ENCODE measurements around the gene TMEM191C.
"Not testable (repeated sequence)": the region's sequence is repeated elsewhere in the genome, so short reads cannot be mapped to it uniquely, and the experiment has no call there.

The TMEM191C gene

DNA sequence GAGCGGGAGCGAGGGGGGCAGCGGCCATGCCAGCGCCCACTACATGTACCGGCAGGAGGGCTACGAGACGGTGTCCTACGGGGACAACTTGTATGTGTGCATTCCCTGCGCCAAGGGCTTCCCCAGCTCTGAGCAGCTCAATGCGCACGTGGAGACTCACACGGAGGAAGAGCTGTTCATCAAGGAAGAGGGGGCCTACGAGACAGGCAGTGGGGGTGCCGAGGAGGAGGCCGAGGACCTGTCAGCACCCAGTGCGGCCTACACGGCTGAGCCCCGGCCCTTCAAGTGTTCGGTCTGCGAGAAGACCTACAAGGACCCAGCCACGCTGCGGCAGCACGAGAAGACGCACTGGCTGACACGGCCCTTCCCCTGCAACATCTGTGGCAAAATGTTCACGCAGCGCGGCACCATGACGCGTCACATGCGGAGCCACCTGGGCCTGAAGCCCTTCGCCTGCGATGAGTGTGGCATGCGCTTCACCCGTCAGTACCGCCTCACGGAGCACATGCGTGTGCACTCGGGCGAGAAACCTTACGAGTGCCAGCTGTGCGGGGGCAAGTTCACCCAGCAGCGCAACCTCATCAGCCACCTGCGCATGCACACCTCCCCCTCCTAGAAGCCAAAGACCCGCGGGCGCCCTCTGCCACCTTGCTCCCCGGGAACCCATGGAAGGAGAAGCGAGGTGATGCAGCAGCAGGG, 20.9 kb upstream of the TMEM191C start:
- DNase-seq (ENCODE audit: low spot score) = no peak

DNA sequence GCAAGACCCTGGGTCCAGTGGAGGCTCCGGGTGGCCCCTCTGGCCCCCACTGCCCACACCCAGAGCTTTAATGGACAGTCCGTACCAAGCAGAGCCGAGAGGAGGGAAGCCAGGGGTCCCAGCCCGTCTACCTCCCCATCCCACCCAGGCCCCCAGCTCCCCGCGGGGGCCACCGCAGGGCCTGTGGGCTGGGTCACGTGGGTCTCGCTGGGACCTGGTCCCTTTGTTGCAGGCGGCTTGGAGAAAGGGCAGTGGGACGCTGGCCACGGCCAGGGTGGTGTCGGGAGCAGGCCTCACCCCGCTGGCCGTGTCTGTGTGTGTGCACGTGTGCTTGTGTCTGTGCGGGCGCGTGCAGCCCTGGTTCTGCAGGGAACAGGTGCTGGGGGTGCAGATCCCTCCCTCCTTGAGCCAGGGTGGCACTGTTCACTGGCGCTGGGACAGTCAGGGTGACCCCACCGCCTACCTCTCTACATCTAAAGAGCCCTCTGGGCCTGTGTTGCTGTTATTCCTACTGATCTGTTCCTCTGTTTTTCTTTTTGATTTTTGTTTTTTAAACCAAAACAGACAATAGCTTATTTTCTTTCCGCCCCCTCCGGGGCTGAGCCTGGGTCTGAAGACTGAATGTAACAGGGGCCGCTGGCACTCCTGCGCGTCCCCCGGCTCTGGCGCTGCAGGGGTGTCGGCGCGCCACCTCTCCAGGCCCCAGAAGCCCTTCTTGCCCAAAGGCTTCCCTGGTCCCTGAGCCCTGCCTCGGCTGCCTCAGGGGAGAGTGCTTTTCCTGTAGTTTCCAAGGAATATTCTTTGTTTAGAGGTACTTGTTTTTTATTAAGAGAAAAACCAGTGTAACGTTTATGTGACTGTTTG, 20.1 kb upstream of the TMEM191C start:
- DNase-seq (ENCODE audit: low spot score) = no peak

DNA sequence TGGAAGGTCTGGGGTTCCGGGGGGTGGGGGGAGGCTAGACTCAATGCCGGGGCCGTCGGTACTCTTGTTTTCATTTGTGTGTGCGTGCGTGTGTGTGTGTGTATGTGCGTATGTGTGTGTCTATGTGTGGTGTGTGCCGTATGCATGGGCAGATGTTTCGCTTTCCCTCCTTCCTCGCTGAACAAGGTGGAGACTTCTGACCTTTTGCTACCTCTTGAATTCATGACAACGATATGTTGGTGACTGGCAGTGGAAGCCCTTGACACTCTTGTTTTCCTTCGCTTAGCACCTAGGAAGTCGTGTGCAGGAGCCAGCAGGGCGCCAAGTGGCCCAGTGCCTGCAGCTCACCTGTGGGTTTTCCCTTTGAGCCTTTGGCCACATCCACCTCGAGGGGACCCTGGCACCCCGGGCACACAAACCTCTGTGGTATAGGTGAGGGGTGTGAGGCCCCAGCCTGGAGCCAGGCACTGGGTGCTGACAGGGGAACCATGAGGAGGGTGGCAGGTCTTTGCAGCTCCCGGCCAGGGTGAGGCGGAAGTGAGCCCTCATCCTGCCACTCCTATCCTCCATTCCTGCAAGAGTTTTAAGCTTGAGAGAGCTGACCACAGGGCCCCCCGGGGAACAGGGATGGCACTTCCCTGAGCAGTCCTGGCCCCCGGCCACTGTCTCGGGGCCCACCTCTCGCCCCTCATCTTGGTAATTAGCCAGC, 19.3 kb upstream of the TMEM191C start:
- no peak for DNase-seq (ENCODE audit: low spot score)

DNA sequence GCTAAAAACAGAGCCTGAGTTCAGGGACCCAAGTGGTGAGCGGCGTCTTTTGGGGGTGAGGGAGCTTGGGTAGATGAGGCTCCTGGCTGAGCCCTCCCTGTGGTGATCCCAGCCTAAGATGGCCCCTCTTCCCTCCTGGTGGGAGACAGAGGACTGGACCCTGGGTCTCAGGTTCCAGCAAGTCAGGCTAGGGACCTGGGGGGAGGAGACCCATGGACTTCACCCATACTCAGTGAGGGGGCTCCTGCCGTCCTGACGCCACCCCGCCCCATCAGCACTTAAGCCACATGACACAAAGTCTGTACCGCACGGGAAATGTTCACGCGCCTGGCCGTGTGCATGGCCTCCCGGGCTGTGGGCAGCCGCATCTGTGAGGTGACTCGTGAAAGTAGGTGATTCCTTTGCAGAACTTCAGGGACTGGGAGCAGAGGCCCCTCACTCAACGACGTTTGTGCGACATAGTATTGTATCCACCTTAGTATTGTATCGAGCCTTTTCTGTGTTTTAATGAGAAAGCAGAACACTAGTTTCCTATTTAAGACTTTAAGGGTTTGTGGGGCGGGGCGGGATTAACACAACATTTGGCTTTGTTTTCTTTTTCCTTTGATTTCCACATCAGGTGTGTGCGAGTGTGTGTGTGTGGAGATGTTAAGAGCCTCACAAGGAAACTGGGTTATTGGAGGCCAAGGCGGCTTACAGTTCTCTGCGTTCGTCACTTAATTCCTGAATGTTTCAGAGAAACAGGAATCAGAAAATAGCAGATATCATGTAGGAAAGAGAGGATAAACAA, 18.4 kb upstream of the TMEM191C start:
- no peak for DNase-seq (ENCODE audit: low spot score)

DNA sequence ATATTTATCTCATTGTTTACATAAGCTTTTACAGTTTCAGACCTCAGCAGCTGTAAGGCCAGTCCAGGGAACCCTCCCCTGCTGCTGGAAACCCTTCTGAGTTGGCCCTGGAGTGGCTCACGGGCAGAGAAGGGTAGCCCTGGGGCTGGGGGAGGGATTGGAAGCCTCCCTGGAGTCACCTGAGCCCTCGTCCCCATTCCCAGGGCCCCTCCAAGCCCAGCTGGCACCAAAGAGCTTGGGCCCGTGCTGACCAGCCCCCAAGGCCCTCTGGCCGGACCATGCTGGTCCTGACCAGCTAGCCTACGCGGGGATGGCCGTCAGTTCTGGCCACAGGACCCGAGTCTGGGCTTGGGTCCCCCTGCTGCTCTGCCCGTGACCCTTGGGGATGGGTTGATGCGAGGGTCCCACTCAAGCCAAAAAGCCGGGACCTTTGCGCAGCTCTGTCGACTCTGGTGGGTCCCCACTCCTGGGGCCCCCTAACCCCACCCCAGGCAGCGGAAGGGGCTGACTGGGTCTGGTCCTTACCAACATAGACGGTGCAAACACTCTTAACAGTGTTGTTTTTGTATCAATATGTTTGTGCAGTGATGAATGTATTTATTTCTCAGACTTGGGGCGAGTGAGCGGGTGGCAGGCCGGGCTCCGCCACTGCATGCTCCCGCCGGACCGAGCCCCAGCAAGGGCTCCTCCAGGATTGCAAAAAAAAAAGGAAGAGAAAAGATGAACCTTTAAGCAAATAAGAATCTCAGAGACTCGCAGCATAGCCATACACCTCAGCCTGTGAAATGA, 17.5 kb upstream of the TMEM191C start:
- no peak for DNase-seq (ENCODE audit: low spot score)

DNA sequence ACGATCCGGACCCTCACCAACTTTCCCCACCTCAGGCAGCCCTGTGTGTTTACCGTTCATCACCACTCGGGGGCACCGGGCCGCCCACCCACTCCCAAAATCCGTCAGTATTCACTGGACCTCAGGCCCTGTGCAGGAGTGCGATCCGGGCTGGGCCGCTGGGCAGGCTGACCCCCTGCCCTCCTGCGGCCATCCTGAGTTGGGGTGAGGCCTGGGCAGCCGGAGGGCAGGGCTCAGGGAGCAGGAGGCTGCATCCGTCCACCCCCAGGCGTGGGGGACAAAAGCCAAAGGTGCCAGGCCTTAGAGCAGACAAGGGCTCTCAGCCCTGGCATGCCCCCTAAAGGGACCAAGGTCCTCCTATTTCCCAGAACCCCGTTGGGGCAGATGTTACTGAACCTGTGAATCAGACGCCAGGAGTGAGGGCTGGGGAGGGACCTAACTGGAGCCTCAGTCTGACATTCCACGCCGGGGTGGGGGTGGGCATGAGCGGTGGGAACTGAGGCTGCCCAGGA, 16.8 kb upstream of the TMEM191C start:
- DNase-seq (ENCODE audit: low spot score) = no peak

DNA sequence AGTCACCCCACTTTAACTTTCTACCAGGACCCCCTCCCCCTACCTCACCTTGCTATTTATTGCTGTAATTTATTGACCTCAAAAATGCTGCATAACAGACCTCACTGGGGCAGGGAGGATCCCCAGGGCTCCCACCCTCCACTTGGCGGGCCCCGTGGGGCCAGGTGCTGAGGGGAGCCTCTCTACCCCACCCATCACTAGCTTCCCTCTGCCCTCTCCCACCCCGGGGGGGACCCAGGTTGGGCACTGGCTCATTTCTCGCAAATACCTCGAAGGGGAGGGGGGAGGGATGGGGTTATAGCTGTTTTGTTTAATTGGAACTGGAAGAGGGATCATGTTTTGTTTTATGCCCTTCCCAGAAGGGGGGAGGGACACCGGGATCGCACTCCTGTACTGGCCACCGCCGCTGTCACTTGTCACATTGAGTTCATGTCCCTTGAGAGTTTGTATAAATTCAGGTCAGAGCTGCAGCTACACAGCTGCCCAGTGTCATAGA, 16.3 kb upstream of the TMEM191C start:
- no peak for DNase-seq (ENCODE audit: low spot score)

DNA sequence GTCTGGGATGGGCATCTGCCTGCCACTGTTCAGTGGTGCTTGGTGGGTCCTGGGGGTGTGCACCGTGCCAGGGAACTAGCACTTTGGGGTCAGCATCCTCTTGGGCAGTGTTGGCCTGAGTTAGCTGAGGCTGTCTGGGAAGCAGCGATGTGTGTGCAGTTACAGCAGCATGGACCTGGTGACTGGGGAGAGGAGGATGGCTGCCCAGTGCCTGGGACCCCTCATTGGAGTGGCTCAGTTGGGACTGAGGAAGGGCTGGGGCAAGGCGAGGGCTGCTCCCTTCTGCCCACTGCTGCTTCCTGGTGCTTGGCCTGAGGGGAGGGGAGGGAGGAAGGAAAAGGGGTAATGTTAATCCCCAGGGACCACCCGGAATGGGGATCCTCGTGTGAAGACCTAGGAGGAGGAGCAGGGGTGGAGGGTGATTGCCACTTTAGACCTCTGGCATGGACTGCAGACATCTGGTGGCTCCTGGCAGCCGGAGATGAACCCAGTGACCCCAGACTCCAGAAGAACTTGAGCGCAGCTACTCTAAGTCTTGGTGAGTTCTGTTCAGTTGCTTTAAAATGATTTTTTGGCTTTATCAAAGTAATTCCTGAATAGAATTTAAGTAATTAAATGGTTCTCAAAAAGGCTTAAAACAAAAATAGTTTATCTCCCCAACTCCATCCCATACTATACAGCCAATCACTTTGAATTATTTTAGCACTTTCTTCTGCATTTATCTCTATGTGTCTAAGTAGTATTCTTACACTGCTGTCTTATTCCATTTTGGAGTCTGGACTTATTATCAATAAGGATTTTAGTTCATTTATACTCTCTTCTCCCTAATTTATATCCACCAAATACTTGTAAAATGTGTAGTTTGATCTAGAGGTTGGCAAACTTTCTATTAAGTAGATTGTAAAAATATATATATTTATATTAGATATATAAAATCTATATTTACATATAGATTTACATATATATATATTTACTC, 15.4 kb upstream of the TMEM191C start:
- DNase-seq (ENCODE audit: low spot score) = no peak

DNA sequence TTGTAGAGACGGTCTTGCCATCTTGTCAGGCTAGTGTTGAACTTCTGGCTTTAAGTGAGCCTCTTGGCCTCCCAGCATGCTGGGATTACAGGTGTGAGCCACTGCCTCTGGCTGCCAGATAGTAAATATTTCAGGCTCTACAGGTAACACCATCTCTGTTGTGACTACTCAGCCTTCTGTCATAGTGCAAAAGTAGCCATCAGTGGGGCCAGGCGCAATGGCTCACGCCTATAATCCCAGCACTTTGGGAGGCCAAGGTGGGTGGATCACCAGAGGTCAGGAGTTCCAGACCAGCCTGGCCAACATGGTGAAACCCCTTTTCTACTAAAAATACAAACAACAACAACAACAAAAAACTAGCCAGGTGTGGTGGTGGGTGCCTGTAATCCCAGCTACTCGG, 14.5 kb upstream of the TMEM191C start:
- DNase-seq (ENCODE audit: low spot score) = not testable (repeated sequence)

DNA sequence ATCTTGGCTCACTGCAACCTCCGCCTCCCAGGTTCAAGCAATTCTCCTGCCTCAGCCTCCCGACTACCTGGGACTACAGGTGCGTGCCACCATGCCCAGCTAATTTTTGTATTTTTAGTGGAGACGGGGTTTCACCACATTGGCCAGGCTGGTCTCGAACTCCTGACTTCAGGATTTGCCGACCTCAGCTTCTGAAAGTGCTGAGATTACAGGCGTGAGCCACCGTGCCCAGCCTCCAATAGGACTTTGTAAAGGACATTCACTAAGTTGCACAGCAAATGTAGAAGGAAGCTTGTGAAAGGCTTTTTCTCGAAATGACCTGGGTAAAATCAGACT, 12.2 kb upstream of the TMEM191C start:
- not testable (repeated sequence) for DNase-seq (ENCODE audit: low spot score)

DNA sequence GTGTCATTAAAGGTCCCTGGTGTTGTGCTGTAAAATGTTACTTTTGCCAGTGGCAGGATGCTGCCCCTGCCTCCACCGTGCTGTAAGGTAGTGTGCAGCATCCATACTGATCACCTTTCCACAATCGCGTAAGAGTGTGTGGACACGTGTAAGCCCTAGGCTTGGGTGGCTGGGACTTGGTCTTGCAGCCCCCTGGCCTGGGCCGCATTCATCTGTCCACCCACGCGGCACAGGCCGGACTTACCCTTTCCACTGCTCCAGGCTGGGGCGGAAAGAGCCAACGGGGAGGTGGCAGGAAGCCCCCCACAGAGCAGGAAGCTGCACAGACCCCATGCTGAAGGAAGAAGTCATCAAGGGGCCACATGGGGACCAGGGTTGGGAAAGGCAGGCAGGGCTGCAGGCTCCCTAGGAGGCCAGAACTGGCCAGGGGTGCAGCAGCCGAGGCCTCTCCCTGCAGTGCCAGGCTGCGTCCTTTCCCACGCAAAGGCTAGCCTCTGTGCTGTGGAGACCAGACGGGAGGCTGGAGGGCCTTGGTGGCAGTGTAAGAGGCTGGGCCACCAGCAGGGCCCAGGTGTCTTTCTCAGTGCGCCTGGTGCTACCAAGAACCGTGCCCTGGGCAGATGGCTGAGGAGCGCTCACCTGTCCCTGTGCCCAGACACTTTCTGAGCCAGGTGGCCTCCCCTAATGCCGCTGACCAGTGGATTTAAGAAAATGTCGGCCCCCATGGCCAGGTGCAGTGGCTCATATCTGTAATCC, 11.7 kb upstream of the TMEM191C start:
- DNase-seq (ENCODE audit: low spot score) = no peak

DNA sequence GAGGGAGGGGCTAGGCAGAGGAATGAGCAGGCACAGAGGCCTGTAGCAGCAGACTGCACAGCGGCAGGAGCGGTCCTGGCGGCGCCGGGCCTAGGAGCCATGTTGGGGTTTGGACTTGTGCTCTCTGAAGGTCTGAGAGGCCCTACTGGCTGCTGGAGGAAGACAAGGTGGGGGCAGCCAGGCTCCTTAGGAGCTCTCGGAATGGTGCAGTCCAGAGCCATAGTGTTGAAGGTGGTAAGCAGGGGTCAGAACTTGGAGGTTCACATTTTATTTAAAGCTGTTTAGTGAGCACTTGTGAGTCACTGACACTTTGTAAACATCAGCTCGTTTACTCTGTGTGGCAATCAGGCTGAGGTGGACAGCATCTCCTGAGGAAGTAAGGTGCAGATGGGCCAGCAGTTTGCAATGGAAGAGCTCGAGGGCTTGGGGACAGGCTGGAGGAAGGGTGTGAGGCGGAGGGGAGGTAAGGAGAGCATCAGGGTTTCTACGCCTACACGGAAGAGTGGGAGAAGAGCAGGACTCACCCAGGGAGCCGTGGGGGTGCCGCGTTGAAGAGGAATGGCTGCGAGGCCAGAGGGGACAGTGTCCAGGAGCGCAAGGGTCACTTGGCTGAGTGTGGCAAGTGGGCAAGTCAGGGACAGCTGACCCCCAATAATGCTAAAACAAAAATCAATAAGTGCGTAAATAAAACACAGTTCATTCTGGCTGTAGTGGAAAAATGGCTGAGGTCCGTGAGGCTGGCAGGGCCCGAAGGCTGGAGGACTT, 10.0 kb upstream of the TMEM191C start:
- no peak for DNase-seq (ENCODE audit: low spot score)

DNA sequence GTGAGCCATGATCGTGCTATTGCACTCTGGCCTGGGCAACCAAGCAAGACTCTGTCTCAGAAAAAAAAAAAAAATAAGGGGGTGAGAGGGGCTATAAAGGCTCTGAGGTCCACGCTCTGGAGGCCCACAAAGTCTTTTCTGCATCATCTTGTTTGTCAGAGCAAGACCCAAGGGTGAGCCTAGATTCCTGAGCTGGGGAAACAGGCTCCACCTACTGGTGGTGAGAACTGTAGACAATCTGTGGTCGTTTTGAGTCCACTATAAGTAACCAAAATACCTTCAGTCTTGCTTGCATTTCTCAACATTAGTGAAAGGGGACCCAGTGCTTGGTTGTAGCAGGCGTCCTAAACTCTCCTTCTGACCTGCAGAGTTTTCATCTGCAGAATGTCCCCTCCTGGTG, 4.5 kb upstream of the TMEM191C start:
- DNase-seq (ENCODE audit: low spot score) = not testable (repeated sequence)

DNA sequence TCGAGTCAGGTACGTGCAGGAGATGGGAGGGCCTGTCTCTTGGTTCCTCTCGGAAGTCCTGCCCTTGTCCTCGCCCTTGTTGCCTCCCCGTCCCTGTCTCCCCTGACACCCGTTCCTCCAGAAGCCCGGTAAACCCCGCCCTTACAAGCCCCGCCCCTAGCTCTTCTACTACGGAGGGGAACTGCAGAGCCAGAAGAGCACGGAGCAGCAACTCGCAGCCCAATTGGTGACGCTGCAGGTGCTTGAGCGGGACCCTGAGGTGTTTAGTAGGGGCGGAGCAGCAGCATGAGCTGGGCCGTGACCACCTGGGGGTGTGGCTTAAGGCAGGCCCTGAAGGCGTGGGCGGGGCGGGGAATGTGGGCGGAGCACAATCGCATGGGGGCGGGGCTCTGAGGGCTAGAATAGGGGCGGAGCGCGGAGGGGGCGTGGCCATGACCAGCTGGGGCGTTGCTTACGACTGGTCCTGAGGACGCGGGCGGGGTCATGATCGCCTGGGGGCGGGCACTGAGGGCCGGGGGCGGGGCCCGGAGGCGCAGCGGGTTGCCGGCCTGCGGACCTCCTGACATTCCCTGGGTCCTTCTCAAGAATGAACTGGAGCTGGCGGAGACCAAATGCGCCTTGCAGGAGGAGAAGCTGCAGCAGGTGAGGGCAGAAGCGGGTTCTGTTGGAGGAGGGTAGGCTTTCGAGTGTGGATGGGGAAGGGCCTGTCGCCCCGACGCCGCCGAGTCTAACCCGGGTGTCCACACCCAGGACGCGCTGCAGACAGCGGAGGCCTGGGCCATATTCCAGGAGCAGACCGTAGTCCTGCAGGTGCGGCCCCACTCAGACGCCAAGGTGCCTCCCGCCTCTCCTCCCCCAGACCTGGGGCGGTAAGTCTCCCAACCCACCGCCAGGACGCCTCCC, 1.3 kb downstream of the TMEM191C start:
- DNase-seq (ENCODE audit: low spot score) = peak; percentile 91

DNA sequence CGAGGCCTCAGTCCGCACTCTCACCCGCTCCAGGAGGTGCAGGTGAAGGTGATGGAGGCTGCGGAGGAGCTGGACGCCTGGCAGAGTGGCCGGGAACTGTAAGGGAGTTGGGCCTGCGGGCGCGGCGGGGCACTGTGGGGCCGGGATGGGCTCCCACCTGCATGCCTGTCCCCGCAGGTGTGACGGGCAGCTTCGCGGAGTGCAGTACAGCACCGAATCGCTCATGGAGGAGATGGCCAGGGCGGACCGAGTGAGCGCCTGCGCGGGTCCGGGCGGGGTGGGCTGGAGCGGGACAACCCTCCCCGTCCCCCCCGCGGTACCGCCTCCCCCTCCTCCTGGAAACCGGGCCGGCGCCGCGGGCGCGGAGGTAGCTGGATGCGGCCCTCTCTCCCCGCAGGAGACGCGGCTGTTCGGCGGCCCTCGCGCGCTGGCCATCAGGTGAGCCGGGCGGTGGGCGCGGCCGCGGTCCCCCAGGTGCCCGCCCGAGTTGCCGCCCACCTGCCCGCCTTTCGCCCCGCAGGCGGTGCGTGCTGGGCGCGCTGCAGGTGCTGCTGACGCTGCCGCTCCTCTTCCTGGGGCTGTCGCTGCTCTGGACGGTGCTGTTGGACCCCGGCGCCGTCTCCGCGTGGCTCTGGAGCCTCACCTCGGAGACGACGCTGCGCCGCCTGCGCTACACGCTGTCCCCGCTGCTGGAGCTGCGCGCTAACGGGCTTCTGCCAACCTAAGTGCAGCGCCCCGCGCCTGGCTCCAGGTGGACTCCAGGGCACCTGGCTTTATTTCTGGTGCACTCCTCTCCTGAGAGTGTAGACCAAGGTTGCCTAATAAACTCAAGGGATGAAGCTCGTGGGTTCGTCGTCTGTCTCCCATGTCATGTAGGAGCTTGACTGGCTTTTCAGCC, 2.2 kb downstream of the TMEM191C start:
- not testable (repeated sequence) for DNase-seq (ENCODE audit: low spot score)

DNA sequence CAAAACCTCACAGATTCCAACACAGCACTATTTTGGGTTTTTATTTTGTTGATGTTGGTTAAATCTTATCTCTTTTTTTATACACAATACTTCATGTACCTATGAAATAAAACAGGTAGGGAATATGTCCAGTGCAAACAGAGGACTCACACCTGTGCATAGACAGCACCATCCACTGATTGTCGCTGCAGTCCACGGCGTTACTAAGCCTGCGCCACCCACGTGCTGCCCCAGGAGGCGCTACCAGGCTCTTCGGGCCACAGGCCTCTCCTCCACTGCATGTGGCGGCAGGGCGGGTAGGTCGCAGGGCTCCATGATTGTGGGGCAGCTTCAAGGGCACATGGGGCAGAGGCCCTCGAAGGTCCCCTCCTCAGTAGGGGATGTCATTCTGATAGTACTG, 5.8 kb downstream of the TMEM191C start:
- DNase-seq (ENCODE audit: low spot score) = not testable (repeated sequence)

Data from SW480 (cell line).